ENCODE data around the gene PDE10A.

The PDE10A gene

GRCh38 chr6:165655191-165655590, 7.8 kb downstream of the PDE10A start:
- DNase-seq (ENCODE audit: low spot score) = no peak

GRCh38 chr6:165654144-165654543, 8.9 kb downstream of the PDE10A start:
- no peak for DNase-seq (ENCODE audit: low spot score)

- DNase-seq (ENCODE audit: low spot score) = no peak
Measured at GRCh38 chr6:165653607-165654006, 9.4 kb downstream of the PDE10A start.

GRCh38 chr6:165653196-165653595, 9.8 kb downstream of the PDE10A start:
- no peak for DNase-seq (ENCODE audit: low spot score)

- no peak for DNase-seq (ENCODE audit: low spot score)
Measured at GRCh38 chr6:165652766-165653165, 10.3 kb downstream of the PDE10A start.

- DNase-seq (ENCODE audit: low spot score) = no peak
Measured at GRCh38 chr6:165649166-165650137, 13.6 kb downstream of the PDE10A start.

- no peak for DNase-seq (ENCODE audit: low spot score)
Measured at GRCh38 chr6:165647041-165647440, 16.0 kb downstream of the PDE10A start.

- DNase-seq (ENCODE audit: low spot score) = no peak
Measured at GRCh38 chr6:165645919-165646318, 17.1 kb downstream of the PDE10A start.

GRCh38 chr6:165644586-165645266, 18.3 kb downstream of the PDE10A start:
- DNase-seq (ENCODE audit: low spot score) = no peak

GRCh38 chr6:165643015-165643414, 20.0 kb downstream of the PDE10A start:
- DNase-seq (ENCODE audit: low spot score) = no peak

- no peak for DNase-seq (ENCODE audit: low spot score)
Measured at GRCh38 chr6:165641672-165642156, 21.3 kb downstream of the PDE10A start.

- no peak for DNase-seq (ENCODE audit: low spot score)
Measured at GRCh38 chr6:165640806-165641205, 22.2 kb downstream of the PDE10A start.

- no peak for DNase-seq (ENCODE audit: low spot score)
Measured at GRCh38 chr6:165638530-165638929, 24.5 kb downstream of the PDE10A start.

- DNase-seq (ENCODE audit: low spot score) = no peak
Measured at GRCh38 chr6:165637586-165637985, 25.5 kb downstream of the PDE10A start.

- DNase-seq (ENCODE audit: low spot score) = no peak
Measured at GRCh38 chr6:165636402-165637048, 26.5 kb downstream of the PDE10A start.

- no peak for DNase-seq (ENCODE audit: low spot score)
Measured at GRCh38 chr6:165635965-165636364, 27.1 kb downstream of the PDE10A start.

- no peak for DNase-seq (ENCODE audit: low spot score)
Measured at GRCh38 chr6:165634101-165634880, 28.8 kb downstream of the PDE10A start.

GRCh38 chr6:165632194-165632593, 30.8 kb downstream of the PDE10A start:
- no peak for DNase-seq (ENCODE audit: low spot score)

GRCh38 chr6:165630544-165630953, 32.5 kb downstream of the PDE10A start:
- no peak for DNase-seq (ENCODE audit: low spot score)

GRCh38 chr6:165628955-165629354, 34.1 kb downstream of the PDE10A start:
- DNase-seq (ENCODE audit: low spot score) = no peak

- no peak for DNase-seq (ENCODE audit: low spot score)
Measured at GRCh38 chr6:165627366-165627765, 35.7 kb downstream of the PDE10A start.

- no peak for DNase-seq (ENCODE audit: low spot score)
Measured at GRCh38 chr6:165626711-165627110, 36.3 kb downstream of the PDE10A start.

Measured in AG08396 (cell line).